Body of pancreas (tissue), 4 donors: ENCODE data around the gene PPT2. TPM values are rescaled to one million over a fixed set of nuclear protein-coding genes. Genes with fewer than 3 reads are reported as not detected.
"Not testable (repeated sequence)": the region's sequence is repeated elsewhere in the genome, so short reads cannot be mapped to it uniquely, and the experiment has no call there.

ENCODE experiments used
- ATAC-seq: fragments of 150-250 bp; one replicate; pipeline ENCODE4 v1.9.1; 2016
- DNase-seq, 4 donors: peaks; one replicate each; pipeline ENCODE4 v3.0.0-alpha.2; 2019
- H3K27ac ChIP-seq, 4 donors: fragments of 200-600 bp; sonication (generic); 1 replicate in 3 of 4; 2 replicates in 1 of 4; pipeline versions ENCODE4 v1.5.1 to v1.6.1; 2016 to 2019; ENCODE audit warnings: mild to moderate bottlenecking in 1 of 4, mixed read lengths in 1 of 4, moderate library complexity in 1 of 4
- H3K27me3 ChIP-seq, 2 donors: fragments of 200-600 bp; sonication (generic); one replicate each; pipeline ENCODE4 v1.6.0; 2016; ENCODE audit warnings: mild to moderate bottlenecking in 1 of 2
- H3K36me3 ChIP-seq, 2 donors: fragments of 200-600 bp; sonication (generic); replicated peaks in 1 of 2; 2 replicates each; pipeline ENCODE4 v1.5.1; 2016; ENCODE audit warnings: low read depth in 2 of 2; ENCODE audit not compliant: insufficient read depth in 1 of 2
- H3K4me1 ChIP-seq: fragments of 200-600 bp; sonication (generic); one replicate; pipeline ENCODE4 v1.6.0; 2016
- H3K4me3 ChIP-seq, 2 donors: fragments of 200-600 bp; sonication (generic); 1 replicate in 1 of 2; 2 replicates in 1 of 2; pipeline ENCODE4 v1.5.1; 2016 to 2019
- H3K9me3 ChIP-seq, 3 donors: fragments of 200-600 bp; sonication (generic); 1 replicate in 2 of 3; 2 replicates in 1 of 3; pipeline ENCODE4 v1.5.1; 2016
- POLR2A ChIP-seq, 3 donors: fragments of 450-650 bp; IDR thresholded peaks; one replicate each; pipeline ENCODE4 v1.6.1; 2016; ENCODE audit warnings: antibody characterized with exemption in 3 of 3, mild to moderate bottlenecking in 2 of 3
- WGBS, 2 donors: methylation state at CpG; one replicate each; pipeline ENCODE4 v1.1.5; 2017; 5-methylcytosine and 5-hydroxymethylcytosine counted together
- intact Hi-C: fragments of 100-400 bp; cut with DNase I; formaldehyde crosslinking; loops from one replicate; pipeline ENCODE4 v1.15.1; 2023
- total RNA-seq, 2 donors: library from RNA; depleted of rRNA; stranded (reverse); fragments of >200 nt; gene quantifications; one replicate each; pipeline ENCODE4 v1.1.0, GENCODE V29; 2016
- TF ChIP-seq, protein P1 (sequence below), 7 experiments: fragments of 450-650 bp in 4 of 7; fragments of 200-600 bp in 3 of 7; sonication (generic) in 3 of 7; IDR thresholded peaks; one replicate each; pipeline ENCODE4 v1.5.1; 2016 to 2019; ENCODE audit warnings: antibody characterized with exemption in 7 of 7

The PPT2 gene
- total RNA-seq, 2 donors from 2014 or later, result 3.6 to 9.9 TPM

- WGBS, 2 donors, result 61 to 79% methylated on average over 11 to 12 of the region's 12 CpGs
- intact Hi-C loops, result no loop called here
- ATAC-seq (no peak), DNase-seq (no peak)
- H3K36me3 ChIP-seq, result peaks cover 0 to 6% of the 10 kb centered on the region in 2 donors
- peaks cover 33% of the 10 kb centered on the region for H3K4me1 ChIP-seq
- H3K27ac ChIP-seq, result peak overlapping the region in 2 of 4 donors; percentile 59 to 68
- no peaks in the 10 kb centered on the region for H3K9me3 ChIP-seq
- H3K4me3 ChIP-seq, result no peak overlapping the region
- no peaks in the 10 kb centered on the region for H3K27me3 ChIP-seq
- TF ChIP-seq, protein P1, sequence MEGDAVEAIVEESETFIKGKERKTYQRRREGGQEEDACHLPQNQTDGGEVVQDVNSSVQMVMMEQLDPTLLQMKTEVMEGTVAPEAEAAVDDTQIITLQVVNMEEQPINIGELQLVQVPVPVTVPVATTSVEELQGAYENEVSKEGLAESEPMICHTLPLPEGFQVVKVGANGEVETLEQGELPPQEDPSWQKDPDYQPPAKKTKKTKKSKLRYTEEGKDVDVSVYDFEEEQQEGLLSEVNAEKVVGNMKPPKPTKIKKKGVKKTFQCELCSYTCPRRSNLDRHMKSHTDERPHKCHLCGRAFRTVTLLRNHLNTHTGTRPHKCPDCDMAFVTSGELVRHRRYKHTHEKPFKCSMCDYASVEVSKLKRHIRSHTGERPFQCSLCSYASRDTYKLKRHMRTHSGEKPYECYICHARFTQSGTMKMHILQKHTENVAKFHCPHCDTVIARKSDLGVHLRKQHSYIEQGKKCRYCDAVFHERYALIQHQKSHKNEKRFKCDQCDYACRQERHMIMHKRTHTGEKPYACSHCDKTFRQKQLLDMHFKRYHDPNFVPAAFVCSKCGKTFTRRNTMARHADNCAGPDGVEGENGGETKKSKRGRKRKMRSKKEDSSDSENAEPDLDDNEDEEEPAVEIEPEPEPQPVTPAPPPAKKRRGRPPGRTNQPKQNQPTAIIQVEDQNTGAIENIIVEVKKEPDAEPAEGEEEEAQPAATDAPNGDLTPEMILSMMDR (IDR thresholded peaks at IDR 0.05), result no peak
- TF ChIP-seq POLR2A (IDR thresholded peaks at IDR 0.05), result no peak
Measured at GRCh38 chr6:32187009-32187709, 33.2 kb downstream of the PPT2 start.

DNA sequence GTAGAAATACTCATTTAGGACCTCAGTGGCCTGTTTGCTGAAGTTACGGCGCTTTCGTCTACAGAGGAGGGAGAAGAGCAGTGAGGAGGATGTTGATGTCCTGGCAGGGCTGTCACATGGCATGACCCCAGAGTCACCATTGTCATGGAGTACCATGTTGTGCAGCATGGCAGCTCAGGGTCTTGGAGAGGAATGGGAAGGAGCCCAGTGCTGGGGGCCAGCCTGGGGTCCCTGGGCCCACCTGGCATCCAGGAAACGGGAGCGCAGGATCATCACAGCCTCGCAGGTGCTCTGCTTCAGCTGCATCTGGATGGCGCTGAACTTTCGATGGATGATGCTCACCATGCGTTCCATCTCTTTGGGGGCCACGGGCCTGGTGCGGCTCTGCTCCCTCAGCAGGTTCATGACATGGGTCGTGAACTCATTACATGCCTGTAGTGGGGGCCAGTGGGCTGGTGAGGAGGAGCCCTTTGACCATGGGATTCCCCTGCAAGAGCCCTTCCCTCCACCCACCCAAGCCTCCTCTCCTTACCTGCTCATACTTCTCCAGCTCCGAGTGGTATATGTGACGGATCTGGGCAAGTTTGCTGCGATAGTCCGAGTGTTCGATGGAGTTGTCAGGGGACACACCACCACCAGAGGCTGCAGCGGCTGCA is 33.9 kb downstream of the PPT2 start:
- ATAC-seq, H3K4me3 ChIP-seq, intact Hi-C loops, DNase-seq, H3K27me3 ChIP-seq, H3K36me3 ChIP-seq, H3K9me3 ChIP-seq: not testable (repeated sequence)
- Histone ChIP-seq H3K27ac (peak overlapping the region in 2 of 4 donors; percentile 86 to 88), H3K4me1 (peaks cover 33% of the 10 kb centered on the region)
- WGBS, 2 donors, result 80 to 82% methylated on average over 7 to 18 of the region's 18 CpGs

- DNase-seq, result no peak
- 37 to 43% methylated on average over 7 to 13 of the region's 13 CpGs for WGBS, 2 donors
Measured at GRCh38 chr6:32188381-32189068, 34.6 kb downstream of the PPT2 start.

DNA sequence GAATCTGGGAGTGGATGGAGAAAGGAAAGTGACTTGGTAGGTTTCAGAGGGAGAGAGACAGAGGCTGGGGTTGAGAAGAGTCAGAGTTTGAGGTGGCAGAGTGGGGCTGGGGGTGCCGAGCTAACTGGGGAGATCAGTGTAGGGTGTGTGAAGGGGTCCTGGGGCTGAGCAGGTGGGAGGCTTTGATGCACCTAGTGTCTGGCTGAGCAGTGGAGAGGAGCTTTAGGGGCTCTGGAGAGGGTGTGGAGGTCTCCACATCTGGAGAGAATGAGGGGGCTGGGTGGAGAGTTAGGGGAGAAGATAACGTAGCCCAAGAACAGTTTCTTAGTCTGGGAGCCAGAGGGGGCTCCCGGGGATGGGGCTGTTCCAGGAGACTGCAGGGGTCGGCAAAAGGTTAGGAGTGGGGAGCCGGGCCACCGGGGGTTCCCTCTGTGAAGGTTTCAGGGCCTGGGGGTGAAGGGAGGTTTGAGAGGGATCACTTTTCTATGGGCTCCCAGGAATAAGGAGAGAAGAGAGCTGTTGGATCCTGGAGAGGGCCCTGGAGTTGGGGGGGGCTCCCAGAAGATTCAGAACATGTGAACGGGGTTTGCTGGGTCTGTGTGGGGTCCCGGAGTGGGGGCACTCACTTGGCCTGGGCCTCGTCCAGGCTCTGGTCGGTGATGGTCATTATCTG is 35.3 kb downstream of the PPT2 start:
- peak overlapping the region; percentile 42 to 90 for H3K4me3 ChIP-seq
- peaks cover 0 to 2% of the 10 kb centered on the region in 2 donors for H3K36me3 ChIP-seq
- peaks cover 33% of the 10 kb centered on the region for H3K4me1 ChIP-seq
- intact Hi-C loops, result no loop called here
- DNase-seq (no peak), ATAC-seq (no peak)
- H3K27ac ChIP-seq, result peak overlapping the region; percentile 86 to 97 (median 89)
- H3K9me3 ChIP-seq, result no peaks in the 10 kb centered on the region
- no peaks in the 10 kb centered on the region for H3K27me3 ChIP-seq
- WGBS, 2 donors, result 5 to 10% methylated on average over 7 to 10 of the region's 10 CpGs
- TF ChIP-seq, protein P1 (IDR thresholded peaks at IDR 0.05), result no peak

More at GRCh38 chr6:32188381-32189068, 34.6 kb downstream of the PPT2 start:
- peaks cover 0 to 2% of the 10 kb centered on the region in 2 donors for H3K36me3 ChIP-seq
- H3K4me3 ChIP-seq, result no peak overlapping the region
- H3K27ac ChIP-seq, result peak overlapping the region in 3 of 4 donors; percentile 86 to 97 (median 88)
- intact Hi-C loops, result no loop called here
- TF ChIP-seq POLR2A (IDR thresholded peaks at IDR 0.05), result no peak
- TF ChIP-seq, protein P1 (IDR thresholded peaks at IDR 0.05), result no peak
- no peaks in the 10 kb centered on the region for H3K9me3 ChIP-seq
- peaks cover 33% of the 10 kb centered on the region for H3K4me1 ChIP-seq
- no peaks in the 10 kb centered on the region for H3K27me3 ChIP-seq
- no peak for ATAC-seq

GRCh38 chr6:32189742-32190053 is 35.8 kb downstream of the PPT2 start:
- intact Hi-C loops, result no loop called here
- ATAC-seq (no peak), DNase-seq (no peak)
- no peaks in the 10 kb centered on the region for H3K27me3 ChIP-seq
- peaks cover 0 to 2% of the 10 kb centered on the region in 2 donors for H3K36me3 ChIP-seq
- peak overlapping the region; percentile 86 to 97 (median 89) for H3K27ac ChIP-seq
- TF ChIP-seq, protein P1 (IDR thresholded peaks at IDR 0.05), result no peak
- TF ChIP-seq POLR2A (IDR thresholded peaks at IDR 0.05), result no peak
- H3K4me1 ChIP-seq, result peaks cover 36% of the 10 kb centered on the region
- no peaks in the 10 kb centered on the region for H3K9me3 ChIP-seq
- H3K4me3 ChIP-seq, result peak overlapping the region; percentile 42 to 90
- WGBS, 2 donors, result 0% methylated on average over 3 of the region's 23 CpGs; no CpG with 5 or more reads in 1 of the 2 donors
